ENCODE measurements around the gene CCDC124. TPM values are rescaled to one million over a fixed set of nuclear protein-coding genes. Genes with fewer than 3 reads are reported as not detected.

Gene CCDC124
- total and polyA plus RNA-seq, 4 donors = 35.5 to 146 (median 102) TPM

DNA sequence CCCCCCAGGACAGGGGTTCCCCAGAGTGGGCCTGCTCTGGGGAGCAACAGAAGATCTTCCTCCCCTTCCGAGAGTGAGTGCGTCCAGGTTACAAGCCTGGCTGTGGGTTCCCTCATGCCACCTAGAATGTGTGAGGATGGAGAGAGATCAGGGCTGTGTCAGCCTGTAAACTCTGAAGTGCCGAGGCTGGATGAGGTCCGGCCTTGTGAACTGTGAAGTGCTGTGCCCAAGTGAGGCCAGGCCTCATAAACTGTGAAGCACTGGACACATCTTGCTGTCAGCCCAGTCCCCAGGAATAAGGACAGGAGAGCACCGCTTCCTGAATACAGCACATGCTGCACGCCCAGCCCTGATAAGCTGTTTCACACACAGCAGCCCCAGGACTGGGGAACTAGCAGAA lies 41.7 kb downstream of the CCDC124 start:
- DNase-seq (no peak), ATAC-seq (ENCODE audit: insufficient read depth, low FRiP score) (no peak)
- no peaks in the 10 kb centered on the region for H3K4me1 ChIP-seq (ENCODE audit: control insufficient read depth in 5 of 5, insufficient read depth in 5 of 5, low read length in 5 of 5)
- no peaks in the 10 kb centered on the region for H3K27me3 ChIP-seq (ENCODE audit: control insufficient read depth in 3 of 3, insufficient read depth in 3 of 3, low read length in 2 of 3)
- TF ChIP-seq, protein P1, sequence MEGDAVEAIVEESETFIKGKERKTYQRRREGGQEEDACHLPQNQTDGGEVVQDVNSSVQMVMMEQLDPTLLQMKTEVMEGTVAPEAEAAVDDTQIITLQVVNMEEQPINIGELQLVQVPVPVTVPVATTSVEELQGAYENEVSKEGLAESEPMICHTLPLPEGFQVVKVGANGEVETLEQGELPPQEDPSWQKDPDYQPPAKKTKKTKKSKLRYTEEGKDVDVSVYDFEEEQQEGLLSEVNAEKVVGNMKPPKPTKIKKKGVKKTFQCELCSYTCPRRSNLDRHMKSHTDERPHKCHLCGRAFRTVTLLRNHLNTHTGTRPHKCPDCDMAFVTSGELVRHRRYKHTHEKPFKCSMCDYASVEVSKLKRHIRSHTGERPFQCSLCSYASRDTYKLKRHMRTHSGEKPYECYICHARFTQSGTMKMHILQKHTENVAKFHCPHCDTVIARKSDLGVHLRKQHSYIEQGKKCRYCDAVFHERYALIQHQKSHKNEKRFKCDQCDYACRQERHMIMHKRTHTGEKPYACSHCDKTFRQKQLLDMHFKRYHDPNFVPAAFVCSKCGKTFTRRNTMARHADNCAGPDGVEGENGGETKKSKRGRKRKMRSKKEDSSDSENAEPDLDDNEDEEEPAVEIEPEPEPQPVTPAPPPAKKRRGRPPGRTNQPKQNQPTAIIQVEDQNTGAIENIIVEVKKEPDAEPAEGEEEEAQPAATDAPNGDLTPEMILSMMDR (IDR thresholded peaks at IDR 0.05; ENCODE audit: control extremely low read depth, extremely low read depth) = no peak
- no peaks in the 10 kb centered on the region for H3K9me3 ChIP-seq (ENCODE audit: control insufficient read depth in 4 of 4, insufficient read depth in 3 of 4, low read length in 3 of 4)
- no peaks in the 10 kb centered on the region for H3K36me3 ChIP-seq (ENCODE audit: control insufficient read depth in 4 of 4, insufficient read depth in 4 of 4, low read length in 4 of 4)
- no peak overlapping the region for H3K9ac ChIP-seq (ENCODE audit: insufficient read depth in 1 of 2, low read length in 2 of 2)
- H3K27ac ChIP-seq (ENCODE audit: low read depth in 1 of 2, low read length in 1 of 2) = no peak overlapping the region
- no peak overlapping the region for H3K4me3 ChIP-seq
- 85 to 92% methylated on average over 6 of the region's 6 CpGs for WGBS, 2 donors

DNA sequence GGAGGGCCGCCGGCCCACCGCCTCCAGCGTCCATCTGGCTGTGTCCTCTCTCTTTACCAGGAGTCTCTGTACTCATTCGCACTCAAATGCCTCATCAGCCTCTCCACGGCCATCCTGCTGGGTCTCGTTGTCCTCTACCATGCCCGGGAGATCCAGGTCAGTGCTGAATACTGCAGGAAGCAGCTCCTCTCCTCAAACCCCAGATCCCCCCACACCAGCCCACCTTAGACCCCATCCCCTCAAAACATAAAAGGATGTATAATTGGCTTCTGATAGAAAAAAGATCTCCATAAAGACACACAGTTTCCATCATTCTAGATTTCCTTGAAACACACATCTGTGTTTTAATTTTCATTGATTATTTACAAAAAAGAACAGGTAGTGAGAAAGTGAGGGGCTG lies 42.2 kb downstream of the CCDC124 start:
- Histone ChIP-seq H3K4me1 (ENCODE audit: control insufficient read depth in 5 of 5, insufficient read depth in 5 of 5, low read length in 5 of 5) (no peaks in the 10 kb centered on the region), H3K9ac (ENCODE audit: insufficient read depth in 1 of 2, low read length in 2 of 2) (no peak overlapping the region), H3K27ac (ENCODE audit: low read depth in 1 of 2, low read length in 1 of 2) (no peak overlapping the region), H3K4me3 (no peak overlapping the region), H3K9me3 (ENCODE audit: control insufficient read depth in 4 of 4, insufficient read depth in 3 of 4, low read length in 3 of 4) (no peaks in the 10 kb centered on the region), H3K27me3 (ENCODE audit: control insufficient read depth in 3 of 3, insufficient read depth in 3 of 3, low read length in 2 of 3) (no peaks in the 10 kb centered on the region), H3K36me3 (ENCODE audit: control insufficient read depth in 4 of 4, insufficient read depth in 4 of 4, low read length in 4 of 4) (no peaks in the 10 kb centered on the region)
- DNase-seq (no peak), ATAC-seq (ENCODE audit: insufficient read depth, low FRiP score) (no peak)
- 92 to 96% methylated on average over 8 of the region's 8 CpGs for WGBS, 2 donors
- TF ChIP-seq, protein P1 (IDR thresholded peaks at IDR 0.05; ENCODE audit: control extremely low read depth, extremely low read depth) = no peak

DNA sequence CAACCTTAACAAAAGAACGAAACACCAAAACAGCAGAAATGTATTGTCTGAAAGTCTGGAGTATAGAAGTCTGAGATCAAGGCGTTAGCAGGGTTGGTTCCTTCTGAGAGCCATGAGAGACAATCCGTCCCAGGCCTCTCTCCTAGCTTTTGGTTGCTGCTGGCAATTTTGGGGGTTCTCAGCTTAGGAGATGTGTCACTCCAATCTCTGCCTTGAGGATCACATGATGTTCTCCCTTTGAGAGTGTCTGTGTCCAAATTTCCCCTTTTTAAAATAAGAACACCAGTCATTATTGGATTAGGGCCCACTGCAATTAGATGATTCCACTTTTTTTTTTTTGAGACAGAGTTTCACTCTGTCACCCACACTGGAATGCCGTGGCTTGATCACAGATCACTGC lies 44.2 kb downstream of the CCDC124 start:
- ATAC-seq (ENCODE audit: insufficient read depth, low FRiP score) = no peak
- WGBS, 2 donors = 85 to 88% methylated on average over 4 of the region's 4 CpGs
- no peak overlapping the region for H3K9ac ChIP-seq (ENCODE audit: insufficient read depth in 1 of 2, low read length in 2 of 2)
- TF ChIP-seq, protein P1 (IDR thresholded peaks at IDR 0.05; ENCODE audit: control extremely low read depth, extremely low read depth) = no peak
- DNase-seq = no peak
- no peak overlapping the region for H3K27ac ChIP-seq (ENCODE audit: low read depth in 1 of 2, low read length in 1 of 2)
- H3K36me3 ChIP-seq (ENCODE audit: control insufficient read depth in 4 of 4, insufficient read depth in 4 of 4, low read length in 4 of 4) = no peaks in the 10 kb centered on the region
- peaks cover 0 to 3% (median 0%) of the 10 kb centered on the region in 4 donors for H3K9me3 ChIP-seq (ENCODE audit: control insufficient read depth in 4 of 4, insufficient read depth in 3 of 4, low read length in 3 of 4)
- H3K27me3 ChIP-seq (ENCODE audit: control insufficient read depth in 3 of 3, insufficient read depth in 3 of 3, low read length in 2 of 3) = no peaks in the 10 kb centered on the region
- no peak overlapping the region for H3K4me3 ChIP-seq
- no peaks in the 10 kb centered on the region for H3K4me1 ChIP-seq (ENCODE audit: control insufficient read depth in 5 of 5, insufficient read depth in 5 of 5, low read length in 5 of 5)

- Histone ChIP-seq H3K9ac (ENCODE audit: insufficient read depth in 1 of 2, low read length in 2 of 2) (no peak overlapping the region), H3K36me3 (ENCODE audit: control insufficient read depth in 4 of 4, insufficient read depth in 4 of 4, low read length in 4 of 4) (no peaks in the 10 kb centered on the region), H3K27me3 (ENCODE audit: control insufficient read depth in 3 of 3, insufficient read depth in 3 of 3, low read length in 2 of 3) (no peaks in the 10 kb centered on the region), H3K4me3 (no peak overlapping the region), H3K27ac (ENCODE audit: low read depth in 1 of 2, low read length in 1 of 2) (no peak overlapping the region), H3K9me3 (ENCODE audit: control insufficient read depth in 4 of 4, insufficient read depth in 3 of 4, low read length in 3 of 4) (peaks cover 0 to 3% (median 0%) of the 10 kb centered on the region in 4 donors), H3K4me1 (ENCODE audit: control insufficient read depth in 5 of 5, insufficient read depth in 5 of 5, low read length in 5 of 5) (no peaks in the 10 kb centered on the region)
- ATAC-seq (ENCODE audit: insufficient read depth, low FRiP score) (no peak), DNase-seq (no peak)
- TF ChIP-seq, protein P1 (IDR thresholded peaks at IDR 0.05; ENCODE audit: control extremely low read depth, extremely low read depth) = no peak
- 78 to 87% methylated on average over 7 of the region's 7 CpGs for WGBS, 2 donors
Measured at GRCh38 chr19:17977488-17977887, 44.7 kb downstream of the CCDC124 start.

Measured in lung (tissue), 12 donors.